ENCODE results near the gene STK17B.

DNA sequence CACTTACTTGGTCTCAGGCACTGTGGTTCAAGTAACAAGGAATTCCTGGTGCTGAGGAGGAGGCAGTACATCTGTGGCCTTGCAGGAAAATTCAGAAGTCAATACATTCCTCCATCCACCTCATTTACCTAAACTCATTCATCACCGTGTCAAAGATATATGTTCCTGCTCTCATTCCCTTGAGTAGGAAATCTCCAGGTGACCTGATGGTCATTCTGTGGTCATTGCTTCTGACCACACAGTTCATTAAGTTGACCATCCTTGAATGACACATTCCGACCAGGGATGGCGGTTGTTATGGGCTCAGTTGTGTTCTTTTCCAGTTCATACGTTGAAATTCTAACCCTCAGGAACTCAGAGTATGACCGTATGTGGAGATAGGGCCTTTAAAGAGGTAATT lies 2.1 kb upstream of the STK17B start:
- TF ChIP-seq, protein P1, sequence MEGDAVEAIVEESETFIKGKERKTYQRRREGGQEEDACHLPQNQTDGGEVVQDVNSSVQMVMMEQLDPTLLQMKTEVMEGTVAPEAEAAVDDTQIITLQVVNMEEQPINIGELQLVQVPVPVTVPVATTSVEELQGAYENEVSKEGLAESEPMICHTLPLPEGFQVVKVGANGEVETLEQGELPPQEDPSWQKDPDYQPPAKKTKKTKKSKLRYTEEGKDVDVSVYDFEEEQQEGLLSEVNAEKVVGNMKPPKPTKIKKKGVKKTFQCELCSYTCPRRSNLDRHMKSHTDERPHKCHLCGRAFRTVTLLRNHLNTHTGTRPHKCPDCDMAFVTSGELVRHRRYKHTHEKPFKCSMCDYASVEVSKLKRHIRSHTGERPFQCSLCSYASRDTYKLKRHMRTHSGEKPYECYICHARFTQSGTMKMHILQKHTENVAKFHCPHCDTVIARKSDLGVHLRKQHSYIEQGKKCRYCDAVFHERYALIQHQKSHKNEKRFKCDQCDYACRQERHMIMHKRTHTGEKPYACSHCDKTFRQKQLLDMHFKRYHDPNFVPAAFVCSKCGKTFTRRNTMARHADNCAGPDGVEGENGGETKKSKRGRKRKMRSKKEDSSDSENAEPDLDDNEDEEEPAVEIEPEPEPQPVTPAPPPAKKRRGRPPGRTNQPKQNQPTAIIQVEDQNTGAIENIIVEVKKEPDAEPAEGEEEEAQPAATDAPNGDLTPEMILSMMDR (conservative IDR thresholded peaks at IDR 0.05 in 1 of 2, IDR thresholded peaks at IDR 0.05 in 1 of 2; ENCODE audit: low read depth in 1 of 2, low read length in 2 of 2), result no peak
- TF ChIP-seq EZH2 (IDR thresholded peaks at IDR 0.05; ENCODE audit: low read length, missing control alignments), result no peak

Measured in fibroblast of lung (primary cell).